DMS79 treated with DMSO at 0.1 percent for 48 hours (cell line): Measurements from ENCODE around the gene OAF.
"Not testable (repeated sequence)": the region's sequence is repeated elsewhere in the genome, so short reads cannot be mapped to it uniquely, and the experiment has no call there.

Experiments used
- DNase-seq: peaks from one replicate; lab custom pipeline; 2025; lab: John Stamatoyannopoulos, UW

Gene OAF

DNA sequence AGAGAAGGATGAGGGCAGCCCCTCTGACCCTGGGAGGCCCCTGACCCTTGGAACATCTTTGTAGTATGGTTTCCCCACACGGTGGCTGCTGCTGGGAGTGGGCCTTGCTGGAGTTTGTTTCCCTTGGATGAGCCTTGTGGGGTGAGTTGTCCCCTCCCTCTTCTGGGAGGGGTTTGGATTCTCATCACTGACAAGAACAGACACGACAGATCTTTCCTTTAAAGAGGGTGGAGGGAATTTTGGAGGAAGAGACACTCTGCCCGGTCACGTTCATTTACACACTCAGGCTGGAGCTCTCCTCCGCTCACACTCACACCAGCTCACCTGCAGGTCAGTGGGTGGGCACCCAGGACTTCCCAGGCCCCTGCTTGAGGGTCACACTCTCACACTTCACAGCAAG, 60.8 kb downstream of the OAF start:
- no peak for DNase-seq

GRCh38 chr11:120272303-120272702, 61.5 kb downstream of the OAF start:
- DNase-seq: no peak

- DNase-seq: no peak
Observed at GRCh38 chr11:120273432-120273831, 62.6 kb downstream of the OAF start.

GRCh38 chr11:120273956-120274355, 63.1 kb downstream of the OAF start:
- not testable (repeated sequence) for DNase-seq

- no peak for DNase-seq
Observed at GRCh38 chr11:120279502-120279901, 68.7 kb downstream of the OAF start.
